ENCODE measurements around the gene BNIP3.

- TF ChIP-seq POLR2A (IDR thresholded peaks at IDR 0.05; ENCODE audit: low read length) = no peak
- no peak for TF ChIP-seq GATA1 (IDR thresholded peaks at IDR 0.05; ENCODE audit: low read depth, low read length)
Measured at GRCh38 chr10:131964298-131964697, 17.4 kb downstream of the BNIP3 start.
